Kidney (tissue), 14 donors: Measurements from ENCODE around the gene GREB1. TPM values are rescaled to one million over a fixed set of nuclear protein-coding genes. Genes with fewer than 3 reads are reported as not detected.

Experiments used
- DNase-seq, 5 donors: peaks; one replicate each; pipeline ENCODE4 v3.0.0-alpha.2; 2013 to 2020
- FAIRE-seq: peaks from 2 replicates; lab custom pipeline; 2012; peaks lifted over from hg19 to GRCh38; lab: Jason Lieb, UNC
- H3K27ac ChIP-seq, 2 donors: one replicate each; pipeline ENCODE4 v1.7.0; 2013; ENCODE audit warnings: low read depth in 2 of 2, low read length in 2 of 2, inconsistent platforms in 1 of 2
- H3K27me3 ChIP-seq: one replicate; pipeline ENCODE4 v1.7.1; 2013; ENCODE audit warnings: low read length, inconsistent platforms; ENCODE audit not compliant: control insufficient read depth, insufficient read depth
- H3K36me3 ChIP-seq, 3 donors: one replicate each; pipeline versions ENCODE4 v1.7.0 to v1.7.1; 2013; ENCODE audit warnings: low read length in 3 of 3, control low read depth in 1 of 3, inconsistent platforms in 1 of 3; ENCODE audit not compliant: insufficient read depth in 3 of 3, control insufficient read depth in 2 of 3
- H3K4me1 ChIP-seq, 3 donors: one replicate each; pipeline versions ENCODE4 v1.7.0 to v1.7.1; 2013; ENCODE audit warnings: low read length in 3 of 3, inconsistent platforms in 1 of 3, low read depth in 1 of 3; ENCODE audit not compliant: control insufficient read depth in 2 of 3, insufficient read depth in 2 of 3
- H3K4me3 ChIP-seq, 3 donors: one replicate each; pipeline versions ENCODE4 v1.7.0 to v1.8.1; 2013; ENCODE audit warnings: low read length in 3 of 3, control low read depth in 1 of 3, inconsistent platforms in 1 of 3
- H3K9ac ChIP-seq, 3 donors: one replicate each; pipeline versions ENCODE4 v1.7.0 to v1.7.1; 2013; ENCODE audit warnings: low read length in 3 of 3, control low read depth in 1 of 3, inconsistent platforms in 1 of 3
- H3K9me3 ChIP-seq, 3 donors: one replicate each; pipeline versions ENCODE4 v1.7.0 to v1.7.1; 2013; ENCODE audit warnings: low read length in 3 of 3, control low read depth in 1 of 3, inconsistent platforms in 1 of 3; ENCODE audit not compliant: control insufficient read depth in 2 of 3, insufficient read depth in 1 of 3
- intact Hi-C: fragments of 100-400 bp; cut with DNase I; formaldehyde crosslinking; loops from one replicate; pipeline ENCODE4 v1.11.1; 2022
- polyA plus RNA-seq: library from polyadenylated mRNA; stranded (reverse); fragments of 350-450 nt; fragmentation: Illumina TruSeq; extraction: RNeasy Lipid Tissue Mini Kit (QIAGEN cat#74804); gene quantifications from one replicate; pipeline ENCODE4 v1.2.3, GENCODE V29; 2014; ENCODE audit warnings: low read depth, low replicate concordance; ENCODE audit not compliant: insufficient read depth
- total RNA-seq: library from RNA; stranded (reverse); fragmentation: NEBNext Ultra II Directional; extraction: Animal tissue kit (Norgen Biotek cat#: 25700); gene quantifications from one replicate; pipeline ENCODE4 v1.2.1, GENCODE V29; 2021
- TF ChIP-seq, protein P1 (sequence below): IDR thresholded peaks from 3 replicates; pipeline ENCODE4 v1.5.1; 2012; ENCODE audit warnings: mild to moderate bottlenecking, moderate library complexity, borderline replicate concordance; ENCODE audit not compliant: insufficient read depth; ENCODE audit errors: extremely low read depth
- donor health status: control.
- donor health status: control.
- donor health status: control.
- donor health status: control.
- donor health status: control.
- donor health status: DM: yes; HTN: yes; CAD: no.
- donor health status: Normal renal cell carcinoma (clear cell type).

The GREB1 gene
- total and polyA plus RNA-seq, 2 donors from 2014 or later: 0.98 to 1.8 TPM

GRCh38 chr2:11503354-11503927 lies 30.4 kb upstream of the GREB1 start:
- no peak overlapping the region for H3K4me3 ChIP-seq
- DNase-seq (no peak), FAIRE-seq (no peak)
- H3K9ac ChIP-seq: no peak overlapping the region
- H3K4me1 ChIP-seq: peaks cover 3 to 7% (median 4%) of the 10 kb centered on the region in 3 donors
- no peaks in the 10 kb centered on the region for H3K27me3 ChIP-seq
- no peaks in the 10 kb centered on the region for H3K36me3 ChIP-seq
- TF ChIP-seq, protein P1, sequence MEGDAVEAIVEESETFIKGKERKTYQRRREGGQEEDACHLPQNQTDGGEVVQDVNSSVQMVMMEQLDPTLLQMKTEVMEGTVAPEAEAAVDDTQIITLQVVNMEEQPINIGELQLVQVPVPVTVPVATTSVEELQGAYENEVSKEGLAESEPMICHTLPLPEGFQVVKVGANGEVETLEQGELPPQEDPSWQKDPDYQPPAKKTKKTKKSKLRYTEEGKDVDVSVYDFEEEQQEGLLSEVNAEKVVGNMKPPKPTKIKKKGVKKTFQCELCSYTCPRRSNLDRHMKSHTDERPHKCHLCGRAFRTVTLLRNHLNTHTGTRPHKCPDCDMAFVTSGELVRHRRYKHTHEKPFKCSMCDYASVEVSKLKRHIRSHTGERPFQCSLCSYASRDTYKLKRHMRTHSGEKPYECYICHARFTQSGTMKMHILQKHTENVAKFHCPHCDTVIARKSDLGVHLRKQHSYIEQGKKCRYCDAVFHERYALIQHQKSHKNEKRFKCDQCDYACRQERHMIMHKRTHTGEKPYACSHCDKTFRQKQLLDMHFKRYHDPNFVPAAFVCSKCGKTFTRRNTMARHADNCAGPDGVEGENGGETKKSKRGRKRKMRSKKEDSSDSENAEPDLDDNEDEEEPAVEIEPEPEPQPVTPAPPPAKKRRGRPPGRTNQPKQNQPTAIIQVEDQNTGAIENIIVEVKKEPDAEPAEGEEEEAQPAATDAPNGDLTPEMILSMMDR: no peak
- no peaks in the 10 kb centered on the region for H3K9me3 ChIP-seq
- intact Hi-C loops: no loop called here
- H3K27ac ChIP-seq: no peak overlapping the region

- Histone ChIP-seq H3K27ac (peak overlapping the region in 1 of 2 donors; percentile 46), H3K9ac (no peak overlapping the region), H3K9me3 (no peaks in the 10 kb centered on the region), H3K4me3 (no peak overlapping the region), H3K36me3 (no peaks in the 10 kb centered on the region), H3K27me3 (no peaks in the 10 kb centered on the region), H3K4me1 (peaks cover 0 to 2% (median 0%) of the 10 kb centered on the region in 3 donors)
- TF ChIP-seq, protein P1: no peak
- peak in 1 of 5 donors; percentile 15 for DNase-seq
- FAIRE-seq: no peak
- intact Hi-C loops: no loop called here
These were observed 27.9 kb upstream of the GREB1 start for GRCh38 chr2:11505652-11506610.

DNA sequence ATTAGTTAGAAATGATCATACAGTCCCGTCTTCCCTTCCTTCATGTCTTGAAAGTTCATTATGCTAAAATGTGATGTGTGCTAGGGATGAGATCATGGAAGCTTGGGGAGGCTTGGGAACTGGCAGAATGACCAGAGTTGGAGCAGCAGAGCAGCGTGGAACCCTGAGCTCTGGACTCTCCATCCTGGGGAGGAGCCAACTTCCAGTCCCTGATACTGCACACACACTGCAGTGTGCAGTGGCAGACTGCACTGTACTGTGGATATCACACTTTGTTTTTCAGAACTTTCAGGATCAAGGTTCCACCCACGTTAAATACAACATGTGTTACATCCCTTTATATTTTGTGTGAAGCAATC lies 27.3 kb upstream of the GREB1 start:
- no peaks in the 10 kb centered on the region for H3K27me3 ChIP-seq
- no peaks in the 10 kb centered on the region for H3K36me3 ChIP-seq
- H3K4me3 ChIP-seq: no peak overlapping the region
- H3K4me1 ChIP-seq: peaks cover 0 to 2% (median 0%) of the 10 kb centered on the region in 3 donors
- intact Hi-C loops: no loop called here
- TF ChIP-seq, protein P1: no peak
- FAIRE-seq (no peak), DNase-seq (no peak)
- no peak overlapping the region for H3K9ac ChIP-seq
- no peak overlapping the region for H3K27ac ChIP-seq
- H3K9me3 ChIP-seq: no peaks in the 10 kb centered on the region
